NCI-H2107 (cell line): ENCODE data around the gene ELMO1.
"Not testable (repeated sequence)": the region's sequence is repeated elsewhere in the genome, so short reads cannot be mapped to it uniquely, and the experiment has no call there.

Experiments
- DNase-seq: peaks from one replicate; lab custom pipeline; 2025; lab: John Stamatoyannopoulos, UW

ELMO1 gene

DNA sequence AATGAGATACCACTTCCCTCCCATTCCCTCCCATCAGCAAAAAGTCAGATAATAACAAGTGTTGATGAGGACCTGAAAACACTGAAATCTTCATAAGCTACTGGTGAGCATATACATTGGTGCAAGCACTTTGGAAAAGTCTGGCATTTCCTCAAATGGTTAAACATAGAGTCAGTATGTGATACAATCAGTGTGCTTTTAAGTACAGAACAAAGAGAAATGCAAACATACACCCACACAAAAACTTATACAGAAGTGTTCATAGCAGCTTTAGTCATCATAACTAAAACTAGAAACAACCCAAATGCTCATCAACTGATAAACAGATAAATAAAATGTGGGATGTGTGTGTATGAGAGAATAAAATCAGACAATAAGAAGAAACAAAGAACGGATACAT lies 261.9 kb downstream of the ELMO1 start:
- no peak for DNase-seq

DNA sequence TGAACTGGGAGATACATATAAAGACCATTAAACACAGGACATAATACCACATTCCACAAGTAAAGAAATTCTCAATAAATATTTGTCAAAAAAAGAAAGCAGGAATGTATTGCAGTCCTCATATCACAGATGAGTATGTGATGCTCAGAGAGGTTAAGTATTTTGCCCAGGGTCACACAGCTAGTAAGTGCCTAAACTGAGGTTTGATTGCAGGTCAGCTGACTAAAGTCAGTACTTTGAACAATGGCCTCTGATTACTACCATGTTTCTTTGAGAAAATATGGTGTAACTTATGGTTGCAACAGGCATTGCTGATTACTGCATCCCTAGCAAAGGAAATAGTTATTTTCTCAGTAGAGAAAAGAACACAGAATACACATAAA lies 267.1 kb downstream of the ELMO1 start:
- no peak for DNase-seq

DNA sequence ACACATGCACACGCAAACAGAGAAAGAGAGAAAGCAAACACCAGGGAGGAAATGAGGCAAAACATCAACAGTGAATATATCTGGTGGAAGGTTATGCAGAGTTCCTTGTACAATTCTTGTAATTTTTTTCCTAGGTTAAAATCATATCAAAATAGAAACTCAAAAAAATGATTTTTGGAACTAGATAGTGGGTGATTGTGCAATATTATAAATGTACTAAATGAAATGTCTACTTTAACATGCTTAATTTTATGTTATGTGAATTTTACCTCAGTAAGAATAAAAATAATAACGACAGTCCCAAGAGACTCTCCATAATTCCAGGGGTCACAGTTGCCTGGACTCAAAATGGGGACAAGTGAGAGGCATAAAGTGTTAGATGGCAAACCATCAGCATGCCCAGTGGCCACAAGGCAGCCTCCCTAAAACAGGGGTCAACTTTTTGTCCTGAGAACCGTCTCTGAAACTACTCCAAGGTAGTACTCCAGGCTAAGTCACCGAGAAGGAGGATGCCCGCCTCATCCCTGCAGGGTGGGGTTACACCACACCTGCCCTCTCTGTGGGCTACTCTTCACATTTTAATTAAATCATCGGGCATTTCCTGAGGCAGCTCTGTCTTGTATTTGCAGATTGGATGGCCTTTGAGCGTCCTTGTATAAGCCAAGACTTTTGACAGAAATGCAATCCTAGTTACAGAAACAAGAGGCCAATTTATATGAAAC lies 267.7 kb downstream of the ELMO1 start:
- DNase-seq = no peak

DNA sequence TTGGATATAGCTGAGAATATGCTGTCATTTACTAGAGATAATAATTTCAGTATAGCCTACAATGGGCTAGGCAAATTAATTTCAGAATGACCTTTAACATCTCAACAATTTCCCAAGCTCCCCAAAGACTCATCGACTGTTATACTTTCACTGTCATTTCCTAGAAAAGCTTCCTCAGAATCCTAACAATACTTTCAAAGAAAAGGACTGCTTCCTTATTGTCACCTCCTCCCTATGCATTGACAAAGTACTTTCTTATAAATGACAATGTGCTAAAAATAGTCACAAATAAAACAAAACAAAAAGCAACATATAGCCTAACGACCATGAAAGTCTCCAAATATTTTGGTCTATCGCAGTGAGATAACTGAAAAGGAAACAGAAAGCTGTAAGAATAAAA lies 272.6 kb downstream of the ELMO1 start:
- DNase-seq = no peak

DNA sequence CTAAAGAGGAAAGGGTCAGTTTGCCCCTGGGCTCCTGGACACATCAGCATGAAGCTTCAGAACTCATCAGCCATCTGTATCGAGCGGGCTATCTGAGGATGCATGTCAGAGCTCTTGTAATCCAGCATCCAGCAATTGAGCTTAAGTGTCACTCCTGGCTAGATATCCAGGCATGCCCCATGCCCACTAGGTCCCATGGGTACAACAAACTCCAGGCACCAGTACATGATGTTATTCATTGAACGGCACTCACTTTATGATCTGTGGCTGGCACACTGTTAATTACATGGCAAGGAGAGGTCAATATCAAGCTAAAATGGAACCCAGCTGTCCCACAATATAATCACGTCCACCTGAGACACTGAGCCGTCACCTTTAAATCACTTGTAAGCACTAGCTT lies 274.2 kb downstream of the ELMO1 start:
- DNase-seq = no peak

DNA sequence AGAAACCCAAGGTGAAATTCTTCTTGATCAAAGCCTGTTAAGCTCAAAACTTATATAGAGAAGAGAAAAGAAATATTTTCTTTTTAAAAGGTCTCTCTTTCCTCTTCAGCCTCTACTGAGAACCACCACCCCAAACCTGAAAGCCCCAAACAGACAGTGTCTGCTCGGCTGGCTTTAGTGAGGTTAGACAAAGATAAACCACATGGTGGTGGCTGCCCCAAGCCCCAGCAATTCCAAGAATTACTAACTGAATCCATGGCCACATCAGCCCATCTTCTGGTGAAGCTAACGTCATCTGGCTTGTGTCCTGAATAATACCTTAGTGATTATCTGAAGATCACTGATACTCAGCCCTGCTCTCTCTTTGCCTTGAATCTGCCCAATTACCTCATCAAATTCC lies 275.0 kb downstream of the ELMO1 start:
- DNase-seq = no peak

DNA sequence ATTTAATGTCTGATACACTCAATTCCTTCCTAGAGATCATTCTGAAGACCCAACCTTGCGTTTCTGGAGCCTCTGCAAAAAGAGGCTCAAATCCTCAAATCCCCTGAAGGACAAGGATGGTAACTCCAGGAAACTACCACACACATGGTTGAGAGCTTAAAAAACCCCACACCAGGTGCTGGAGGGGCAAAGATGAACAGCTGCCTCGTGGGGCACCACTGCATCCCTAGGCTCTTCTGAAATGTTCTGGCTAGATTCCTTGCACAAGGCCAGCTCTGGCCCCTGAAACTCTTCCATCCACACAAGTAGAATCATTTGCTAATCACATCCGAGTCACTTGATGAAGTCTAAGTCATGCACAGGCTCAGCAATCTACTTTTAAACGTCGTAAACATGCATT lies 286.6 kb downstream of the ELMO1 start:
- no peak for DNase-seq

DNA sequence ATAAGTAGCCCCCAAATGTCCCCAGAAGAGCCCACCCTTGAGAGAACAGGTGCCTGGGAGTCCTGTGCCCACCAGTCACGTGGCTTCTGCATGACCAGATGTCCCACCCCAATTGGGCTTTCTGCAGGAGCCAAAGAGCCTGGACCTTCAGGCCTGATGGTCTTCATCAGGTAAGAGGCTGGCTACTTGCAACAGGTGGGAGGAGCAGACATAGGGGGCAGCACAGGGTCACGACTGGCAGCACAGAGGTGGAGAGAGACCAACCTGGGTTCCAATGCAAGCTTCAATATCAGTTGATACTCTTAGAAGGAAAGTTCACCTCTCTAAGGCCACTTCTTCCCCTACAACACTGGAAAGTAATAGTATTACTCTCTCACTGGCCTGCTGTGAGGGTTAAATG lies 288.0 kb downstream of the ELMO1 start:
- DNase-seq = no peak

DNA sequence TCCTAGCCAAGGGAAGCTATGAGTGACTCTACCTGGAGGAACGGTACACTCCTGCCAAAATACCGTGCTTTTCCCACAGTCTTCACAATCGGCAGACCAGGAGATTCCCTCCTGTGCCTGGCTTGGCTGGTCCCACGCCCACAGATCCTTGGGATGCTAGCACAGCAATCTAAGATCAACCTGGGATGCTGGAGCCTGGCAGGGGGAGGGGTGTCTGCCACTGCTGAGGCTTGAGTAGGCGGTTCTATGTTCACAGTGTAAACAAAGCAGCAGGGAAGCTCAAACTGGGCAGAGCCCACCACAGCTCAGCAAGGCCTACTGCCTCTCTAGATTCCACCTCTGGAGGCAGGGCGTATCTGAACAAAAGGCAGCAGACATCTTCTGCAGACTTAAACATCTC lies 295.3 kb downstream of the ELMO1 start:
- DNase-seq = no peak

DNA sequence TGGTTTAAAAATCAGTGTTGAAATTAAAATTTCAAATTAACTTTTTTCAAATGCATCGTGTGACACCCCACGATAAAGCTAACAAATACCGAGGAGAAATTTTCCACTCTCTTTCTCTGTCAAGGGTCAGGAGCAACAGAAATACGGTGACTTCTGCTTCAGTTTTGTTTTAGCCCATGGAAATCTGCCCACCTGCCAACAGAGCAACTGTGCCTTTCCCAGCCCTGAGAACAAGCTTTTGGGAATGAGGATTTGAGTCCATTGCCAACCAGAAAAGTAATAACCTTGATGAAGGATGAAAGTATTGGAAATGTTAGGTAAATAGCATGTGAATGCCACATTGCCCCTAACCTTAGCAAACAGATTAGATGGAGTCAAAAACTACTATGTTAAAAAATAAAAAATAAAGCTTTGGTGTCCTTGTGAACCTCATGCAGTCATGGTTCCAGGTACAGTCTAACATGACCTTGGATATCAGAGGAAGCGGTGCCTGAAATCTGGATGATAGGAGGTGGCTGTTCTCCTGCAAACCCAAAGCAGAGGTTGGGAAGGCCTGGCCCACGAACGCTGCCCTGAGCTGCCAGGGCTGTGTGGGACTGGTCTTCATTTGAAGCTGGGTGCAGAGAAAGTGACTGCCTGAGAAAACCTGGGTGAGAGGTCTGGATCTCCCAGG lies 296.8 kb downstream of the ELMO1 start:
- no peak for DNase-seq

DNA sequence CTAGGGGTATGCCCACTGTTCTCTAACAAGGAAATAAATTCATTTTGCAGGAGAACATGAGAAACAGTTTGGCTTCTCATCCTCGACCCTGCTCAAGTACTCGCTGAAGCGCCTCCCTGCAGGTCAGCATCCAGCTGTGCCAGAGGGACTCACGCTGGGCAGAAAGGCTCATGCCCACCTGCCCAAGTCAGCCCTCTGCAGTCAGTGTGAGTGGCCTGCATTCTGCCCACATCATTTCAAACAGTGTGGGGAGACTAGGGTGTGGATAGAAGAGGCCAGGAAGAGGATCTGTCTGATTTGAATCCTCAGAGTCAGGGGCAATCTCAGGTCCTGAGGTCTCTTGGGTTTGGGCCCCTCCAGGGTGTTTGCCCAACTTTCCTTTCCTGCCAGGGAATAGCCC lies 297.8 kb downstream of the ELMO1 start:
- no peak for DNase-seq

DNA sequence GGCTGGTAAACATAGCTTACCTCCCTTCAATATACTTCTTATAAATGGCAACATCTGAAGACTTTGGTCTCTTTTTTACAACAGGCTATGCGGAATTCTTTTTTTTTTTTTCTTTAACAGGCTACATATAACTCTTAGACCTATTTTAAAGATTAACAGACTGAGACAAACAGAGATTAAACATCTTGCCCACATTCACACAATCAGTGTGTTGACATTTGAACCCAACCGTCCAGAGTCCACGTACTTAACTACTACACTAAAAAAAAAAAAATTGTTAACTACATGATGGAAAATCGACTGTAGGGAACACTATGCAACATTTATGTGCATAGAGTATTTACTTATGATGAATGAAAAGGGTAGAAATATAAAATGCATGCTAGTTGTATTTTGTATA lies 298.5 kb downstream of the ELMO1 start:
- DNase-seq = no peak

DNA sequence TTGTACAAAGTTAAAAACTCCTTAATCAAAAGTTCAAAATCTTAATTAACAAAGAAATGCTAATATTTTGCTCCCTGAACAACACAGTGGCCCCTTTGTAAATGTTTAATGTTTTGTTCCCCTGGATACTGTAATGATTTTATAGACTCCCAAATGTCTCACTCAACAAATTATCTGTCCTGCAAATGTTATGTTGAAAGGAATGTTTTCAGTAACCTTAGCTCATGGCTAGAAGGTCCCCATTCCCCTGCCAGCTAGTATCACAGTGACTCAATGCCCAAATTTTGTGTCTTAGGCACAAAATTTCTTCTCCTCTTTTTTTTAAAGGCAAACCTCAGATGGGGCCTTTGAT lies 298.9 kb downstream of the ELMO1 start:
- DNase-seq = no peak

DNA sequence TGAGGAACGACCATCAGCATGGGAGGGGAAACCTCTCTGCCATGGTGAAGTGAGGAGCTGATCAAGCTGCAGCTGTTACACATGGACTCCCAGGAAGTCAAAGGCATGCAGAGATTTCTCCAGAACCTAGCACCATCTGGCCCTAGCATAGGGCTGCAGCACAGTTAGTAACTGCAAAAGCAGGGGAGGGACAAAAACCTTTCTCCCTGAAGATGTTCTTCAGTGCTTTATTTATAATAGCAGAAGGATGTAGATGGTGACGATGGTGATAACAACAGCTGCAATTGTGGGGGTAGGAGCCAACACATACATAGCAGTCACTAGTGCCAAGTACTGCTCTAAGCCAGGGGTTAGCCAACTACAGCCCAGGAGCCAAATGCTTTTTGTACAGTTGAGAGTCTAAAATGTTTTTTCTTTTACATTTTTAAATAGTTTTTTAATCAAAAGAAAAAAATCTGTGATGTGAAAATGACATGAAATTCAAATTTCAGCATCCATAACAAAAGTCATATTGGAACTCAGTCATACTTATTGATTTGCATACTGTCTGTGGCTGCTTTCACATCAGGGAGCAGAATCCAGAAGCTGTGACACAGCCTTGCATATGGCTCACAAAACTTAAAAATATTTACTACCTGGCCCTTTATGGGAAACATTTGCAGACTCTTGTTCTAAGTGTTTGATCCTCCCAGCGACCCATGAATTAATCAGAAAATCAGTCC lies 299.5 kb downstream of the ELMO1 start:
- no peak for DNase-seq

DNA sequence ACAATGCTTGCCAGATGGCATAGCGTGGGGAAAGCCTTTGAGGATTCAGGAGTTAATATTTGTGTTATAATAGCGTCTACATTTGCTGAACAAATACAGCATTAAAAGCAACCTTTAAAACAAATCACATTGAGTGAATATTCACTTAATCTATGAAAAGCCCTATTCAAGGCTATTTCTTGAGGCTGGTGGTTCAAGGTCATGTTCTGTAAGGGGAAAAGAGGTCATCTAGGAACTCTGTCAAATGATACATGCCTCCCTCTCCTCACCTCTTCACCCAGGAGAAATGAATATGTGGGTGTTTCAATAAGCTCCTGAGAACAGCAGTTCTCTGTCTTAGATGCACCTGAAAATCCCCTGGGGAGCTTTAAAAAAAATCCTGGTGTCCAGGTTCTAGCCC lies 303.0 kb downstream of the ELMO1 start:
- DNase-seq = no peak

DNA sequence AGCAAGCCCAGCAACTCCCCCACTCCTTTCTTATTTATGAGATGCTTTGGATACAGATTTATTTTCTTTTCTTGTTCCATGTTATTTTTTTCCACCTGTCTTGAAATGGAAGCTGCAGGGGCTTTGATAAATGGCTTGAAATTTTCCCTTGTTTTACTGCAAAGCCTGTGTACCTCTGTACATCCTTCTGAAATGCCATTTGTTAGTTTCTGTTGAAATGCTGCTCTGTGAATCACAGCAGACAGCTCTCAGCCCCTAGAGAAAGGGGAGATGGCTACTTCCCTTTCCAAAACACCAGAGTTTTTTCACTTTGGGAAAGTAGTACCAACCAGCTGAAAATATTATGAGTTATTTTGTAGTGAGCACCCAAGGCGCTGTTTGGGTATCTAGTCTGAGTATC lies 304.2 kb downstream of the ELMO1 start:
- DNase-seq = no peak

DNA sequence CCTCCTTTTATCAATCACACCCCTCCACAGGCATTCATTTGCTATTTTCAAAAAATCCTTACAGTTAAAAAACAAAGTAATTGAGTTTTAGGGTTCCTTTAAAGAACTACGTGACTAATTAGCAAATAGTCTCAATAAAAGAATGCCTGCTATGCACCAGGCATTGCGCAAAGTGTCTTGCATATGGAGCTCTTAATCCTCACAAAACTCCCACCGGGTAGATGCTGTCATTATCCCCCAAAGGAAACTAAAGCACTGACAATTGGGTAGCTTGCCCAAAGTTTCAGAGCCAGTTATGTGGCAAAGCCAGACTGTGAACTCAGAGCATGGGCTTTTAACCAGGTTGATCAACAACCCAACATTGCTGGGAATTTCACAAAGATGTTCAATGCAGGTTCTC lies 305.7 kb downstream of the ELMO1 start:
- no peak for DNase-seq

DNA sequence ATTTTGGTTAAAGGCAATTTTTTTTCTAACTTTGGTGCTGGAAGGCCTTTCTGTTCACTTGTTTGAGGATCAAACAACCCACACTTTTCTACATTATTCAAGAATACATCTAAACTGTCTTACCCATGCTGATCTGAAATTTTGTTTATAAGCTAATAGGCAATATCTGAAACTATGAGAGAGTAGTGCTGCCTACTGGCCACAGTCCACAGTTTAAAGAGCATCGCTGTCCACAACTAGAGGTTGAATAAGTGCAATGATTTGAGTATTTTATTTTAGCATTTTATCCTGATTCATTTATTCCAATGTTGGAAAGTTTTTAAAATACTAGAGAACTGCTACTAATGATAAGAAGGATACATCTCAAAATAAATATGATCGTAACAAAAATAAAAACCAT lies 306.9 kb downstream of the ELMO1 start:
- DNase-seq = no peak

DNA sequence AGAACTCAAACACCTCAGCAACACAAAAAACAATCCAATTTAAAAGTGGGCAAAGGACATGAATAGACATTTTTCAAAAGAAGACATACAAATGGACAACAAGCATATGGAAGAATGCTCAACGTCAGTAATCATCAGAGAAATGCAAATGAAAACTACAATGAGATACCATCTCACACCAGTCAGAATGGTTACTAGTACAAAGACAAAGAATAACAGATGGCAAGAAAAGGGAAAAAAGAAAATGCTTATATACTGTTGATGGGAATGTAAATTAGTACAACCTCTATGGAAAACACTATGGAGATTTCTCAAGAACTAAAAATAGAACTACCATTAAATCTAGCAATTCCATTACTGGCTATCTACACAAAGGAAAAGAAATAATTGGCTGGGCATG lies 314.8 kb downstream of the ELMO1 start:
- not testable (repeated sequence) for DNase-seq

DNA sequence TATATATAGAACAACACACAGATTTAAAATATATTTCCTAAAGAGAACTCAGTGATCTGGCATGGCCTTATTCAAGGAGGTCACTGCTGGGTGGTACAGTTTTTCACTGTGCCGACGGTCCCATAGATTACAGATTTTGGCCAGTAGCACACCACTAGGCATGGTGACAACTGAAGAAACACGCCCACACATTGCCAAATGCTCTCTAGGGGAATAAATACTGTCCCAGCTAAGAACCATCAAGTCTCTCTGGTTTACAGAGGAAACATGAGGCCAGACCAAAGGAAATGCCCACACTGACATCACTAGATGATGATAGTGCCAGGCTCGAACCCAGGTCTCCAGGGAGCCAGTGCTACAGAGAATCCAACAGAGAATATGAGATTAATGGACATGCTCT lies 316.8 kb downstream of the ELMO1 start:
- DNase-seq = no peak

DNA sequence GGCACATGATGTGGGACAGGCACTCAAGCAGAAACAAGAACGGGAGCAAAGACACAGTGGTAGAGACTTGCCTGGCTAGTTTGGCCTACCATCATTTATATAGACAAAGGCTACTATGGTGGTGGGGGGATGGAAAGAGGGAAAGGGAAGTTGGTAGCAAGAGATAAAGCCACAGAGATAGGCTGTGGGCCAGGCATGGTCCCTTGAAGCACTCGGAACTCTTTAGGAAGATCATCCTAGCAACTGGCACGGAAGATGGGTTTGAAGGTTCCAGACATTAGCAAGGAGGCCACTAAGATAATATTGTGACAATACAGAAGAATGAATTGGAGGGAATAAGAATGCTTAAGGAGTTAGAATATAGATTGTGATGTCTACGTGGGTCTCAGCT lies 319.6 kb downstream of the ELMO1 start:
- no peak for DNase-seq

DNA sequence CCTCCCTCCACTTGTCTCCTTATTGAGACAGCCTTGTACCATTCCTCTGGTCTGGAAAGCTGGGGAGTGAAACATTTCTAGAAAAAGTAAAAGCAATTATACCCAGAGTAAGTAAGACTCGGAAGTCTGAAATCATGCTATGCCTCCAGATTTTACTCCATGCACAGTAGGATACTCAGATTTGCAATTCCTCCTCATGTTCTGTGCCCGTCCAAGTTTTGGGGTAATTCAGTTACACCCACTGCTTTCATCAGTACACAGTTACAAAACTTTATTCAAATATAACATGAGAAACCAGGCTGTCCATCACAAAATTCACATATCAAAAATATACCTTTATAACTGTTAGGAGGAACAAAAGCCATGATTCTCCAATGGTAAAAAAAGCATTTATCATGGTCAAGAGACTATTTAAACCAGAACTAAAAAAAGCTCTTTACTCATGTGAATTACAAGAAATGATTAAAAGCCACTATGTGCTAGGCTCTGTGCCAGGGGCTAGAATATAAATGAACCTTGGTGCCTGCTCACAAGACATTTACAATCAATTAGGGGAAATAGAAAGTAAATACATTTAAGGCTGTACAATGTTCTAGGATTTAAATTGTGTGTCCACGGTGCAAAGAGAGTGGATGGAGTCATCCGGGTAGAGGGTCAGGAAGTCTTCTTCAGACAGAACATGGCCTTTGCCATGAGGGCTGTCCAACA lies 320.2 kb downstream of the ELMO1 start:
- no peak for DNase-seq

DNA sequence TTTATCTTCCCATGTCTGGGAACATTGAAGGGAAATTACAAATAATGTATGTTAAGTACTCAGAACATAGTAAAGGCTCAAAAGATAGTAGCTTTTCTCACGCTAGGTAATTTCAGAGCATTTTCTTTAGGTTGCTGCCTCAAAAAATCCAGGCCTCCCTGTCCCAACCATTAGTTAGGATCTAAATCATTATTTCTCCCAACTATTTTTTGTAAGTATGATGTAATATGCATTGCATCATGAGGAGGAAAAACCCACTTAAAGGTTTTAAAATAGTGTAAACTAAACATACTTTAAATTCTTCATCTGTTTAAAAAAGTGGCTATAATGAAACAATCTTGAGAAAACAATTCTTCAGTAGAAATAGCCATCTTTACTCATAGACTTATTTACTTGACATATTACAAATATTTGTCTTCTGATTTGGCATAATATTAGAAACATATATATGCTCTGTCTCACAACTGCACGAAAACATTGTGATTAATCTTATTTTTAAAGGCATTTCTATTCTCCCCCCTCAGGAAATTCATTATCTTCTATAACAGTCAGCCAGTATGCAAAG lies 329.3 kb downstream of the ELMO1 start:
- no peak for DNase-seq
